GM10266 (cell line): Measurements from ENCODE around the gene DHRS3.

ENCODE experiments used
- DNase-seq: peaks from one replicate; pipeline ENCODE4 v3.0.0; 2012; ENCODE audit errors: extremely low spot score
- TF ChIP-seq, protein P1 (sequence below): IDR thresholded peaks from 2 replicates; pipeline ENCODE4 v1.5.1; 2012; ENCODE audit warnings: mild to moderate bottlenecking, low read depth; ENCODE audit not compliant: control insufficient read depth, insufficient read depth; ENCODE audit errors: missing control alignments

DHRS3 gene

DNA sequence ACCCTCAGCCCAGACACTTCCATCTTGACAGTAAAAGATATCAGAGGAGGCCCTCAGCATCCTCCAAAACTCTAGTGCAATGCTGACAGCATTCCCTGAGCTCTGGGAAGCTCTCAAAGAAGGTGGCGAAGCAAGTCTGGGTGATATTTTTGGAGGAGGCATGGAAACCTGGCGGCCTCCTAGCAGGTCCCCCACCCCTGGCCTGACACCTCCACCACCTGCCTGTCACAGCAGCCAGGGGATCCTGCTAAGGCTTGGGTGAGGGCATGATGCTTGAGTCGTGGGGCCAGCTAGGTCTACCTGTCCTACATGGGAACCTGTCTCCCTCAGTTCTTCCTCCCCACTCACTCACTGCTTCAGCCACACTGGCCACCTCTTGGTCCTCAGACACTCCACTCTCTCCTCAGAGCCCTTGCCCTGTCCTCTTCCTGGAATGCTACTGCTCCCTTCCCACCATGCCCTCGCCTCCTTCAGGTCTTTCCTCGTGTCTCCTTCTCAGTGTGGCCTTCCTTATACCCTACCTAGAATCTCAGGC lies 8.5 kb downstream of the DHRS3 start:
- TF ChIP-seq, protein P1, sequence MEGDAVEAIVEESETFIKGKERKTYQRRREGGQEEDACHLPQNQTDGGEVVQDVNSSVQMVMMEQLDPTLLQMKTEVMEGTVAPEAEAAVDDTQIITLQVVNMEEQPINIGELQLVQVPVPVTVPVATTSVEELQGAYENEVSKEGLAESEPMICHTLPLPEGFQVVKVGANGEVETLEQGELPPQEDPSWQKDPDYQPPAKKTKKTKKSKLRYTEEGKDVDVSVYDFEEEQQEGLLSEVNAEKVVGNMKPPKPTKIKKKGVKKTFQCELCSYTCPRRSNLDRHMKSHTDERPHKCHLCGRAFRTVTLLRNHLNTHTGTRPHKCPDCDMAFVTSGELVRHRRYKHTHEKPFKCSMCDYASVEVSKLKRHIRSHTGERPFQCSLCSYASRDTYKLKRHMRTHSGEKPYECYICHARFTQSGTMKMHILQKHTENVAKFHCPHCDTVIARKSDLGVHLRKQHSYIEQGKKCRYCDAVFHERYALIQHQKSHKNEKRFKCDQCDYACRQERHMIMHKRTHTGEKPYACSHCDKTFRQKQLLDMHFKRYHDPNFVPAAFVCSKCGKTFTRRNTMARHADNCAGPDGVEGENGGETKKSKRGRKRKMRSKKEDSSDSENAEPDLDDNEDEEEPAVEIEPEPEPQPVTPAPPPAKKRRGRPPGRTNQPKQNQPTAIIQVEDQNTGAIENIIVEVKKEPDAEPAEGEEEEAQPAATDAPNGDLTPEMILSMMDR = no peak
- DNase-seq = peak; percentile 2

DNA sequence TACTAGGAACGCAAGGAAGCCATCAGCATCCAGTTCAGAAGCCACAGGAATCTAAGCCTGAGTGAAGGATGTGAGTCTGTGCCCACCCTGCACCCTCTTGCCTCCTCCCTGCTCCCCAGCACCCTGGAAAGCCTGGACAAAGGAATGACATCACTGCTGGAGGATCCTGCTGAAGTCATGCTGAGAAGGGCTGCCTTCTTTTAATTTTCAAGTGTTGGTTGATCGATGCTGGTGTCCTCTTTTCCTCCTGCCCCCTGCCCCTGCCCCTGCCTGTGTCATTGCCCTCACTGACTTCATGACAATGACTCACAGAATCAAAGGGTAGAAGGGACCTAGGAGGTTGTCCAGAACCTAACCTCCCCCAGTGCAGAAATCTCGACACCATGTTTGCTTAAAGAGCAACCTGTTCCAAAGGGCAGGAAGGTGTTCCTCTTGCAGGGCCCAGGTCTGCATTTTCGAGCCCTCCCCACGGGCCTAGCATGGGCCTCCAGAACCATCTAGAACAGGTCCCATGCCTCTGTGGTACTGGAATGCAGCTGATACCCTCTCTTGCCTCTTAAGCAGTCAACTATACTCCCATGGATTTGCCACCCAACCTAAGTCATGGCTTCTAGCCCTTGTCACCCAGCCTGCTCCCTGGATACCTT lies 9.6 kb downstream of the DHRS3 start:
- TF ChIP-seq, protein P1 = no peak

DNA sequence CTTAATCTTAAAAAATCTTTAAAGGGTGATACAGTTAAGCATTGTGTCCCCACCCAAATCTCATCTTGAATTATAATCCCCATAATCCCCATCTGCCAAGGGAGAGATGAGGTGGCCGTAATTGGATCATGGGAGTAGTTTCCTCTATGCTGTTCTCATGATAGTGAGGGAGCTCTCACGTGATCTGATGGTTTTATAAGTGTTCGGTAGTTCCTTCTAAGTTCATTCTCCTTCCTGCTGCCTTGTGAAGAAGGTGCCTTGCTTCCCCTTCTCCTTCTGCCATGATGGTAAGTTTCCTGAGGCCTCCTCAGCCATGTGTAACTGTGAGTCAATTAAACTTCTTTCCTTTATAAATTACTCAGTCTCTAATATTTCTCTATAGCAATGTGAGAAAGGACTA lies 10.7 kb downstream of the DHRS3 start:
- DNase-seq = no peak
- TF ChIP-seq, protein P1 = no peak

More for the DNA sequence above, 9.6 kb downstream of the DHRS3 start:
- DNase-seq = no peak

DNA sequence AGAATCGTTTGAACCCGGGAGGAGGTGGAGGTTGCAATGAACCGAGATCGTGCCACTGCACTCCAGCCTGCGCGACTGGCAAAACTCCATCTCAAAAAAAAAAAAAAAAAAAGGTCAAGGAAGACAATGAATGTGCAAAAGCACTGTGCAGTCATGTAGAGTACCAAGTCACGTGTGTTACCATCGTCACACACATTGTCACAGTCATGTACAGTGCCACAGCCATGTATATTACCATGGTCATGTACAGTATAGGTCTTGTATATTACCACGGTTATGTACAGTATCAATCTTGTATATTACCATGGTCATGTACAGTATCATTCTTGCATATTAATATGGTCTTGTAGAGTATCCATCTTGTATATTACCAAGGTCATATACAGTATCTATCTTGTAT lies 13.0 kb downstream of the DHRS3 start:
- TF ChIP-seq, protein P1 = no peak
- no peak for DNase-seq

DNA sequence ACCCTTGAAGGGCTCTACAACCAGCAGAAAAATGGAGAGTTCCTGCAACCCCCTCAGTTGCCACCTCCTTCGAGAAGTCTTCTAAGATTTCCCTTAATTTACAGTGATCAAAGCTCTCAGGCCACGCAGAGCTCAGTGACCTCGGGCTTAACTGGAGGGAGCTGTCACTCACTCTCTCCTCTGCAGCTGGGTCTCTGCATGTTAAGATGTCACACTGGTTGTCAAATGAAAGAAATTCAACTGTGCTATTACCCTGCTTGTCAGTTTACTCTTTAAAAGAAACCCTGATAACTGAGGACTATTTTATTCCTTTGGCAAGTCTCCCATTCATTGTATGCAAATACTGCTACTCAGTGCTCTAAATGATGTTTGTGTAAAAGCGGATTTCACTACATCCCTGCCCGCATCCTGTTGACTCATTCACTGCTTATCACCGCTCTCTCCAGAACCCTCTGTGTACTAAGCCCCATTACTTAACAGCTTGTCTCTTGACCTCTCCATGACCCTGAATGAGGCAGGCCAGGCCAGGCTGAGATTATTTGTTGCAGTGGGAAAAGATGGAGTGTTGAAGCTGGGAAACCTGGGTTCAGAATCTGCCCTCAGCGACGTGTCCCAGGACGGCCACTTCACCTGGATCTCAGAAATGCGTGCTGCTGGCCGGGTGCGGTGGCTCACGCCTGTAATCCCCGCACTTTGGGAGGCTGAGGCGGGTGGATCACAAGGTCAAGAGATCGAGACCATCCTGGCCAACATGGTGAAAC lies 13.7 kb downstream of the DHRS3 start:
- no peak for DNase-seq
- TF ChIP-seq, protein P1 = no peak

DNA sequence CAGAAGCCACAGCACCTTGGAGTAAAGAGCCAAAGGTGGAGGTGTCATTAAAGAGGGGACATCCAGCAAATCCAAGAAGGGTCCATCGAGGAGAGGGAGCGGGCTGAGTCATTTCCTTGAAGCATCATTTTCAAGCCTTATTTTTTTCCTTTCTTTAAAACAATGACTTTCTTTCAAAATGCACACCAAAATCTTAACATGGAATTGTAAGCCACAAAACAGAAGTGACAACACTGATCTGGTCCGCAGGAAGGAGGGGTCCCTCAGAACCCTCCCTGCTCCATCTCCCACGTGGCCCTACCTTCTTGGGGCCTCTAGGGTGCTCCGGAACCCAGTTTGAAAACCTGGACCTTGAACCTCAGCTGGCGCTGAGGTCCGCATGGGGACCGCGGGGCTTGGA lies 14.8 kb downstream of the DHRS3 start:
- TF ChIP-seq, protein P1 = no peak
- no peak for DNase-seq

DNA sequence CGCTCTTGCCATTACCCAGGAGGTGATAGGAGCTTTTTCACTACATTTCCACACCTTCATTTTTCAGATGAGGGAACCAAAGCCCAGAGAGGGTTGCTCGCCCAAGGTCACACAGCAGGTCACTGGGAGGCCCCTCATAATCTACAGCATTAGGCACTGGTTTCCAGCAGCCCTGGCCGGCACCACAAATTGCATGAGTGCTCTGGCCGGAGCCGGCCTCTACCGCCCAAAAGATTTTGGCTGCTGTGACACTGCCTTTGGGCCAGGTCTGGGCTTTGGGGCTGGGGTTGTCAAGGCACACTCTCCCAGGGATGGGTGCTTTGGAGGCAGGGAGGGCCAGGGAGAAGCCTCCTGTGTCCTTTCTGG lies 15.4 kb downstream of the DHRS3 start:
- TF ChIP-seq, protein P1 = no peak
- DNase-seq = no peak
